Activated CD4-positive, alpha-beta memory T cell treated with anti-CD3 and anti-CD28 coated beads, Interleukin-2, amount 10 ng/mL, durations not matched to agents 7 days and 5 days (primary cell): ENCODE measurements around the gene PCDH9. TPM values are rescaled to one million over a fixed set of nuclear protein-coding genes. Genes with fewer than 3 reads are reported as not detected.

Experiments used
- CTCF ChIA-PET: fragments of 350-600 bp; sonication (Branson Sonifier 250); formaldehyde crosslinking; loops from one replicate; lab custom pipeline; 2021; ENCODE audit warnings: antibody characterized with exemption, inconsistent platforms; lab: Charles Lee
- POLR2A ChIA-PET: fragments of 350-600 bp; sonication (Branson Sonifier 250); formaldehyde crosslinking; loops from one replicate; lab custom pipeline; 2021; ENCODE audit warnings: antibody characterized with exemption; lab: Charles Lee
- DNase-seq: peaks from one replicate; pipeline ENCODE4 v3.0.0-alpha.2; 2020
- H3K27ac Mint-ChIP-seq: one replicate; pipeline ENCODE4 v1.8.0; 2021; ENCODE audit warnings: mild to moderate bottlenecking, mixed read lengths
- H3K27me3 Mint-ChIP-seq: one replicate; pipeline ENCODE4 v1.8.0; 2021; ENCODE audit warnings: mixed read lengths
- H3K36me3 Mint-ChIP-seq: one replicate; pipeline ENCODE4 v1.8.0; 2021; ENCODE audit warnings: low read depth, mixed read lengths
- H3K4me1 Mint-ChIP-seq: one replicate; pipeline ENCODE4 v1.8.0; 2021; ENCODE audit warnings: mixed read lengths
- H3K4me3 Mint-ChIP-seq: one replicate; pipeline ENCODE4 v1.8.0; 2021; ENCODE audit warnings: mild to moderate bottlenecking, mixed read lengths
- H3K9me3 Mint-ChIP-seq: one replicate; pipeline ENCODE4 v1.8.0; 2021; ENCODE audit warnings: mixed read lengths
- total RNA-seq, 2 experiments: library from RNA; stranded (reverse); gene quantifications; one replicate each; pipeline ENCODE4 v1.2.3, GENCODE V29; 2021

Gene PCDH9
- total RNA-seq, 2 experiments from 2014 or later = 0.05 TPM; not detected in 1

- Mint-ChIP-seq H3K4me1 (no peaks in the 10 kb centered on the region), H3K4me3 (no peak overlapping the region), H3K36me3 (no peaks in the 10 kb centered on the region), H3K27ac (no peak overlapping the region), H3K27me3 (no peaks in the 10 kb centered on the region), H3K9me3 (peaks cover 5% of the 10 kb centered on the region)
- CTCF ChIA-PET = no interaction called here
- DNase-seq = no peak
- POLR2A ChIA-PET = no interaction called here
Measured at GRCh38 chr13:66840621-66841020, 389.5 kb downstream of the PCDH9 start.

GRCh38 chr13:66837246-66837645, 392.9 kb downstream of the PCDH9 start:
- POLR2A ChIA-PET = no interaction called here
- DNase-seq = no peak
- no peaks in the 10 kb centered on the region for H3K36me3 Mint-ChIP-seq
- no peak overlapping the region for H3K27ac Mint-ChIP-seq
- CTCF ChIA-PET = no interaction called here
- no peaks in the 10 kb centered on the region for H3K4me1 Mint-ChIP-seq
- no peak overlapping the region for H3K4me3 Mint-ChIP-seq
- H3K27me3 Mint-ChIP-seq = no peaks in the 10 kb centered on the region
- no peaks in the 10 kb centered on the region for H3K9me3 Mint-ChIP-seq

- ChIA-PET POLR2A (no interaction called here), CTCF (no interaction called here)
- Mint-ChIP-seq H3K4me3 (no peak overlapping the region), H3K27ac (no peak overlapping the region), H3K9me3 (no peaks in the 10 kb centered on the region), H3K36me3 (no peaks in the 10 kb centered on the region), H3K27me3 (no peaks in the 10 kb centered on the region), H3K4me1 (no peaks in the 10 kb centered on the region)
- no peak for DNase-seq
Measured at GRCh38 chr13:66835040-66835628, 395.0 kb downstream of the PCDH9 start.

- Mint-ChIP-seq H3K36me3 (no peaks in the 10 kb centered on the region), H3K9me3 (no peaks in the 10 kb centered on the region), H3K4me1 (no peaks in the 10 kb centered on the region), H3K27ac (no peak overlapping the region), H3K4me3 (no peak overlapping the region), H3K27me3 (no peaks in the 10 kb centered on the region)
- DNase-seq = no peak
- ChIA-PET CTCF (no interaction called here), POLR2A (no interaction called here)
Measured at GRCh38 chr13:66830940-66831716, 399.0 kb downstream of the PCDH9 start.

- Mint-ChIP-seq H3K27ac (no peak overlapping the region), H3K4me1 (no peaks in the 10 kb centered on the region), H3K4me3 (no peak overlapping the region), H3K9me3 (no peaks in the 10 kb centered on the region), H3K27me3 (no peaks in the 10 kb centered on the region), H3K36me3 (no peaks in the 10 kb centered on the region)
- POLR2A ChIA-PET = no interaction called here
- no peak for DNase-seq
- CTCF ChIA-PET = no interaction called here
Measured at GRCh38 chr13:66829803-66830202, 400.3 kb downstream of the PCDH9 start.

- Mint-ChIP-seq H3K27me3 (no peaks in the 10 kb centered on the region), H3K27ac (no peak overlapping the region), H3K4me1 (no peaks in the 10 kb centered on the region), H3K4me3 (no peak overlapping the region), H3K36me3 (no peaks in the 10 kb centered on the region), H3K9me3 (no peaks in the 10 kb centered on the region)
- ChIA-PET POLR2A (no interaction called here), CTCF (no interaction called here)
- DNase-seq = no peak
Measured at GRCh38 chr13:66826398-66826797, 403.7 kb downstream of the PCDH9 start.

- ChIA-PET CTCF (no interaction called here), POLR2A (no interaction called here)
- Mint-ChIP-seq H3K9me3 (no peaks in the 10 kb centered on the region), H3K36me3 (no peaks in the 10 kb centered on the region), H3K27ac (no peak overlapping the region), H3K27me3 (no peaks in the 10 kb centered on the region), H3K4me3 (no peak overlapping the region), H3K4me1 (no peaks in the 10 kb centered on the region)
- no peak for DNase-seq
Measured at GRCh38 chr13:66821551-66821950, 408.6 kb downstream of the PCDH9 start.

DNA sequence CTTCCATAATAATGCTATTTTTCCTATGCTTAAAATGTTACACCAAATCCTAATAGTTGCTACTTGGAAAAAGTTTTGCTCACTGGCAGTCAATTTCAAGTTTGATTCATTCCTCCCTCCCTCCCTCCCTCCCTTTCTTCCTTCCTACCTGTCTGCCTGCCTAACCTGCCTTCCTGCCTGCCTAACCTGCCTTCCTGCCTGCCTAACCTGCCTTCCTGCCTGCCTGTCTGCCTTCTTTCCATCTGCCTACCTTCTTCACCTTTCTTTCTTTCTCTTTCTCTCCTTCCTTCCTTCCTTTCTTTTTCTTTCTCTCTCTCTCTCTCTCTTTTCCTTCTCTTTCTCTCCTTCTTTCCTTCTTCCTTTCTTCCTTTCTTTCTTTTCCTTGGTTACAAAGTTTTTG, 418.7 kb downstream of the PCDH9 start:
- ChIA-PET CTCF (no interaction called here), POLR2A (no interaction called here)
- H3K36me3 Mint-ChIP-seq = no peaks in the 10 kb centered on the region
- no peak overlapping the region for H3K27ac Mint-ChIP-seq
- H3K4me1 Mint-ChIP-seq = no peaks in the 10 kb centered on the region
- no peak for DNase-seq
- H3K9me3 Mint-ChIP-seq = peaks cover 3% of the 10 kb centered on the region
- no peaks in the 10 kb centered on the region for H3K27me3 Mint-ChIP-seq
- H3K4me3 Mint-ChIP-seq = no peak overlapping the region

GRCh38 chr13:66809485-66809884, 420.7 kb downstream of the PCDH9 start:
- Mint-ChIP-seq H3K27me3 (no peaks in the 10 kb centered on the region), H3K4me1 (no peaks in the 10 kb centered on the region), H3K27ac (no peak overlapping the region), H3K9me3 (peaks cover 3% of the 10 kb centered on the region), H3K36me3 (no peaks in the 10 kb centered on the region), H3K4me3 (no peak overlapping the region)
- ChIA-PET CTCF (no interaction called here), POLR2A (no interaction called here)
- DNase-seq = no peak

DNA sequence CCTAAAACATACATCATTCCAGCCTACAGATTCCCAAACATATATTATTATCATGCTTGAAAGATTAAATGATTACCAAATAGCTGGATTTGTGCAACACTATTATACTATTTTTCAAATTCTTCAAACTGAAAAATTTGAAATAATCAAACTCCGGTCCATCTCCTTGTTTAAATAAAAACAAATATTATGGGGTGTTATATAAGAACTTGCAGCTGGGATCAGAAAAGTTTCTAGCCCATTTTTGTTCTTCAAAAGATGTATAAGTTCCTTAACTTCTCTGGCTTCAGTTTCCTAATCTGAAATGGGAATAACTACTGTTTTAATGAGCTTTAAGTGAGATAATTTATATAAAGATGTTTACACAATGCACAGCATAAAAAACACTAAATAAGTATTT, 422.9 kb downstream of the PCDH9 start:
- H3K36me3 Mint-ChIP-seq = no peaks in the 10 kb centered on the region
- no peak for DNase-seq
- CTCF ChIA-PET = no interaction called here
- H3K4me3 Mint-ChIP-seq = no peak overlapping the region
- H3K9me3 Mint-ChIP-seq = no peaks in the 10 kb centered on the region
- no peak overlapping the region for H3K27ac Mint-ChIP-seq
- H3K4me1 Mint-ChIP-seq = no peaks in the 10 kb centered on the region
- POLR2A ChIA-PET = no interaction called here
- no peaks in the 10 kb centered on the region for H3K27me3 Mint-ChIP-seq

GRCh38 chr13:66805657-66806056, 424.5 kb downstream of the PCDH9 start:
- H3K4me3 Mint-ChIP-seq = no peak overlapping the region
- H3K27me3 Mint-ChIP-seq = no peaks in the 10 kb centered on the region
- no peaks in the 10 kb centered on the region for H3K4me1 Mint-ChIP-seq
- DNase-seq = no peak
- no peaks in the 10 kb centered on the region for H3K9me3 Mint-ChIP-seq
- no peaks in the 10 kb centered on the region for H3K36me3 Mint-ChIP-seq
- no peak overlapping the region for H3K27ac Mint-ChIP-seq
- CTCF ChIA-PET = no interaction called here
- POLR2A ChIA-PET = no interaction called here

GRCh38 chr13:66803808-66804456, 426.2 kb downstream of the PCDH9 start:
- Mint-ChIP-seq H3K27ac (no peak overlapping the region), H3K4me3 (no peak overlapping the region), H3K4me1 (no peaks in the 10 kb centered on the region), H3K36me3 (no peaks in the 10 kb centered on the region), H3K9me3 (no peaks in the 10 kb centered on the region), H3K27me3 (no peaks in the 10 kb centered on the region)
- CTCF ChIA-PET = no interaction called here
- POLR2A ChIA-PET = no interaction called here
- DNase-seq = no peak

GRCh38 chr13:66803013-66803807, 426.9 kb downstream of the PCDH9 start:
- Mint-ChIP-seq H3K36me3 (no peaks in the 10 kb centered on the region), H3K4me1 (no peaks in the 10 kb centered on the region), H3K27me3 (no peaks in the 10 kb centered on the region), H3K9me3 (no peaks in the 10 kb centered on the region), H3K27ac (no peak overlapping the region), H3K4me3 (no peak overlapping the region)
- DNase-seq = no peak
- ChIA-PET CTCF (no interaction called here), POLR2A (no interaction called here)
